Thyroid gland (tissue), 4 donors: ENCODE data around the gene NFIA. TPM values are rescaled to one million over a fixed set of nuclear protein-coding genes. Genes with fewer than 3 reads are reported as not detected.

ENCODE experiments used
- DNase-seq, 2 donors: peaks; one replicate each; pipeline ENCODE4 v3.0.0-alpha.2; 2019
- H3K27ac ChIP-seq, 3 donors: fragments of 200-600 bp; sonication (generic); 1 replicate in 2 of 3; 2 replicates in 1 of 3; pipeline ENCODE4 v1.5.1; 2016 to 2019; ENCODE audit warnings: mild to moderate bottlenecking in 1 of 3, moderate library complexity in 1 of 3
- H3K27me3 ChIP-seq: fragments of 200-600 bp; sonication (generic); one replicate; pipeline ENCODE4 v1.5.1; 2019
- H3K36me3 ChIP-seq, 2 donors: fragments of 200-600 bp; sonication (generic); one replicate each; pipeline ENCODE4 v1.5.1; 2016 to 2019
- H3K4me1 ChIP-seq, 2 donors: fragments of 200-600 bp; sonication (generic); one replicate each; pipeline ENCODE4 v1.5.1; 2017 to 2019
- H3K4me3 ChIP-seq, 3 donors: fragments of 200-600 bp; sonication (generic); replicated peaks in 1 of 3; 1 replicate in 2 of 3; 2 replicates in 1 of 3; pipeline ENCODE4 v1.5.1; 2016; ENCODE audit warnings: mild to moderate bottlenecking in 1 of 3
- H3K9me3 ChIP-seq: fragments of 200-600 bp; sonication (generic); one replicate; pipeline ENCODE4 v1.5.1; 2017
- CTCF ChIP-seq, 6 experiments: fragments of 200-600 bp in 3 of 6; fragments of 450-650 bp in 3 of 6; sonication (generic) in 3 of 6; IDR thresholded peaks; one replicate each; pipeline ENCODE4 v1.5.1; 2016 to 2019; ENCODE audit warnings: antibody characterized with exemption in 6 of 6, mild to moderate bottlenecking in 2 of 6, inconsistent platforms in 1 of 6, moderate library complexity in 1 of 6
- POLR2A ChIP-seq, 2 donors: fragments of 450-650 bp; IDR thresholded peaks; one replicate each; pipeline ENCODE4 v1.6.1; 2017; ENCODE audit warnings: antibody characterized with exemption in 2 of 2, mild to moderate bottlenecking in 2 of 2, moderate library complexity in 1 of 2
- WGBS, 2 donors: methylation state at CpG; one replicate each; pipeline ENCODE4 v1.1.5; 2017; 5-methylcytosine and 5-hydroxymethylcytosine counted together
- intact Hi-C: fragments of 100-400 bp; cut with DNase I; formaldehyde crosslinking; loops from one replicate; pipeline ENCODE4 v1.15.1; 2023
- total RNA-seq, 4 donors: library from RNA; depleted of rRNA; stranded (reverse); fragments of >200 nt; gene quantifications; one replicate each; pipeline ENCODE4 v1.2.3, GENCODE V29; 2016

Gene NFIA
- total RNA-seq, 4 donors from 2014 or later = 105 to 149 (median 118) TPM

- Histone ChIP-seq H3K9me3 (no peaks in the 10 kb centered on the region), H3K4me1 (peaks cover 32 to 46% of the 10 kb centered on the region in 2 donors), H3K27me3 (no peaks in the 10 kb centered on the region), H3K27ac (peak overlapping the region; percentile 65 to 75 (median 72)), H3K4me3 (no peak overlapping the region), H3K36me3 (no peaks in the 10 kb centered on the region)
- WGBS, 2 donors = 43 to 48% methylated on average over 8 of the region's 8 CpGs
- TF ChIP-seq CTCF (IDR thresholded peaks at IDR 0.05) (no peak), POLR2A (IDR thresholded peaks at IDR 0.05) (no peak)
- peak; percentile 22 to 34 for DNase-seq
- intact Hi-C loops = no loop called here
These were observed 236.2 kb downstream of the NFIA start for GRCh38 chr1:61318319-61319125.

DNA sequence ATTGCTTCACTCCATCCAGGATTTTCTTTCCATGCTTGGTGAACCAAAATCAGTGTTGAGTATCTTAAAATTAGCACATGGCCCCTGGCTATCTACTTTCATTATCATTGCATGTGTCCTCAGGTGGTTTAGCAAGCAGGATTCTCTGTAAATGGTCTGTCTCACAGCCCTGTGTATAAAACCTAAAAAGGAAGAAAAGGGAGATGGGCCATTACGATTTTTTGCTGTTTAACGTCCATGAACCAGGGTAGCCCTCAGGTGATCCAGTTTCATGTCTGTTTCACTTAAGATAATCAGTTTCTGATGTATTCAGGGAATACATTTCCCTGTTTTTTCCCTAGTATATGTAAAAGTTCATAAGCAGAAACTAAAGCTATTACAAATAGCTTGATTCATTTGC is 238.2 kb downstream of the NFIA start:
- Histone ChIP-seq H3K27me3 (no peaks in the 10 kb centered on the region), H3K4me1 (peaks cover 35 to 57% of the 10 kb centered on the region in 2 donors), H3K9me3 (no peaks in the 10 kb centered on the region), H3K36me3 (no peaks in the 10 kb centered on the region), H3K27ac (no peak overlapping the region), H3K4me3 (no peak overlapping the region)
- WGBS, 2 donors = 89% methylated on average over 2 of the region's 2 CpGs
- intact Hi-C loops = no loop called here
- no peak for TF ChIP-seq POLR2A (IDR thresholded peaks at IDR 0.05)
- TF ChIP-seq CTCF (IDR thresholded peaks at IDR 0.05) = no peak
- no peak for DNase-seq

- TF ChIP-seq CTCF (IDR thresholded peaks at IDR 0.05) = no peak
- TF ChIP-seq POLR2A (IDR thresholded peaks at IDR 0.05) = no peak
- no peak for DNase-seq
- Histone ChIP-seq H3K36me3 (no peaks in the 10 kb centered on the region), H3K27me3 (no peaks in the 10 kb centered on the region), H3K4me3 (no peak overlapping the region), H3K27ac (no peak overlapping the region), H3K9me3 (no peaks in the 10 kb centered on the region), H3K4me1 (peaks cover 31 to 44% of the 10 kb centered on the region in 2 donors)
- 93 to 97% methylated on average over 7 of the region's 7 CpGs for WGBS, 2 donors
- intact Hi-C loops = no loop called here
These were observed 239.8 kb downstream of the NFIA start for GRCh38 chr1:61322008-61322744.

- Histone ChIP-seq H3K27me3 (no peaks in the 10 kb centered on the region), H3K4me3 (no peak overlapping the region), H3K36me3 (no peaks in the 10 kb centered on the region), H3K9me3 (no peaks in the 10 kb centered on the region), H3K27ac (no peak overlapping the region), H3K4me1 (peaks cover 29 to 41% of the 10 kb centered on the region in 2 donors)
- intact Hi-C loops = no loop called here
- no peak for DNase-seq
- TF ChIP-seq CTCF (IDR thresholded peaks at IDR 0.05) (no peak), POLR2A (IDR thresholded peaks at IDR 0.05) (no peak)
These were observed 240.4 kb downstream of the NFIA start for GRCh38 chr1:61322769-61323168.
